Measurements from ENCODE around the gene GMPR2. TPM values are rescaled to one million over a fixed set of nuclear protein-coding genes. Genes with fewer than 3 reads are reported as not detected.

Gene GMPR2
- total and polyA plus RNA-seq, 2 of the 13 experiments (the other 11 are each of a cell fraction or from before 2014, with no cell fraction given): 210 to 273 TPM

DNA sequence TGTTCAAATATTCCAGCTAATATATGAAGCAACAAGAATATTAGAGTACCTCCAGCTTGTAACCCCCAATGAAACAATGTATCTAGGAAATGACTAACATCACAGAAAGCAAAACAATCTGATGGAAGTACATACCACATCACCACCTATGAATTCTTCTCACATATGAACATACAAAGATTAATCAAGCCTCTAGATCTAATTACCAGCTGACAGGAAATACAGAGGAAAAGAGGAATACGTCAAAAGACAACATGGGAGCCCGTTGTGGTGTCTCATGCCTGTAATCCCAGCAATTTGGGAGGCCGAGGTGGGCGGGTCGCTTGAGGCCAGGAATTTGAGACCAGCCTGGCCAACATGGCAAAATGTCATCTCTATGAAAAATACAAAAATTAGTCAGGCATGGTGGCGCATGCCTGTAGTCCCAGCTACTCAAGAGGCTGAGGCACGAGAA is 8.1 kb upstream of the GMPR2 start:
- TF ChIP-seq, protein P1, sequence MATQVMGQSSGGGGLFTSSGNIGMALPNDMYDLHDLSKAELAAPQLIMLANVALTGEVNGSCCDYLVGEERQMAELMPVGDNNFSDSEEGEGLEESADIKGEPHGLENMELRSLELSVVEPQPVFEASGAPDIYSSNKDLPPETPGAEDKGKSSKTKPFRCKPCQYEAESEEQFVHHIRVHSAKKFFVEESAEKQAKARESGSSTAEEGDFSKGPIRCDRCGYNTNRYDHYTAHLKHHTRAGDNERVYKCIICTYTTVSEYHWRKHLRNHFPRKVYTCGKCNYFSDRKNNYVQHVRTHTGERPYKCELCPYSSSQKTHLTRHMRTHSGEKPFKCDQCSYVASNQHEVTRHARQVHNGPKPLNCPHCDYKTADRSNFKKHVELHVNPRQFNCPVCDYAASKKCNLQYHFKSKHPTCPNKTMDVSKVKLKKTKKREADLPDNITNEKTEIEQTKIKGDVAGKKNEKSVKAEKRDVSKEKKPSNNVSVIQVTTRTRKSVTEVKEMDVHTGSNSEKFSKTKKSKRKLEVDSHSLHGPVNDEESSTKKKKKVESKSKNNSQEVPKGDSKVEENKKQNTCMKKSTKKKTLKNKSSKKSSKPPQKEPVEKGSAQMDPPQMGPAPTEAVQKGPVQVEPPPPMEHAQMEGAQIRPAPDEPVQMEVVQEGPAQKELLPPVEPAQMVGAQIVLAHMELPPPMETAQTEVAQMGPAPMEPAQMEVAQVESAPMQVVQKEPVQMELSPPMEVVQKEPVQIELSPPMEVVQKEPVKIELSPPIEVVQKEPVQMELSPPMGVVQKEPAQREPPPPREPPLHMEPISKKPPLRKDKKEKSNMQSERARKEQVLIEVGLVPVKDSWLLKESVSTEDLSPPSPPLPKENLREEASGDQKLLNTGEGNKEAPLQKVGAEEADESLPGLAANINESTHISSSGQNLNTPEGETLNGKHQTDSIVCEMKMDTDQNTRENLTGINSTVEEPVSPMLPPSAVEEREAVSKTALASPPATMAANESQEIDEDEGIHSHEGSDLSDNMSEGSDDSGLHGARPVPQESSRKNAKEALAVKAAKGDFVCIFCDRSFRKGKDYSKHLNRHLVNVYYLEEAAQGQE (IDR thresholded peaks at IDR 0.05; ENCODE audit: borderline replicate concordance in 1 of 2, low read depth in 1 of 2, low read length in 2 of 2): no peak
- TF ChIP-seq ZFYVE20 (CRISPR knock-in tag; IDR thresholded peaks at IDR 0.05; ENCODE audit: borderline replicate concordance, low read depth): no peak
- no peak for TF ChIP-seq SMARCE1 (IDR thresholded peaks at IDR 0.05; ENCODE audit: borderline replicate concordance)
- no peak for TF ChIP-seq SNAI1 (CRISPR knock-in tag; IDR thresholded peaks at IDR 0.05; ENCODE audit: borderline replicate concordance)
- TF ChIP-seq, protein P2, sequence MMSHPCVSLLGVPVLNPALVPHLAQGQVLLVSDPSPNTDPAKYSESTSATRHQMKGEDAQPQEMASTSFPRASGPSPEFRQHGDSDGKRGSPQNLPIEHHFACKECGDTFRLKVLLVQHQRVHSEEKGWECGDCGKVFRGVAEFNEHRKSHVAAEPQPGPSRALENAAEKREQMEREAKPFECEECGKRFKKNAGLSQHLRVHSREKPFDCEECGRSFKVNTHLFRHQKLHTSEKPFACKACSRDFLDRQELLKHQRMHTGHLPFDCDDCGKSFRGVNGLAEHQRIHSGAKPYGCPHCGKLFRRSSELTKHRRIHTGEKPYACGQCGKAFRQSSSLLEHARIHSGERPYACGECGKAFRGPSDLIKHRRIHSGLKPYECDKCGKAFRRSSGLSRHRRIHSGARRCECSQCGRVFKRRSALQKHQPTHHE (CRISPR knock-in tag; IDR thresholded peaks at IDR 0.05; ENCODE audit: borderline replicate concordance): no peak
- no peak for TF ChIP-seq SALL1 (CRISPR knock-in tag; IDR thresholded peaks at IDR 0.05)
- TF ChIP-seq SIN3A (IDR thresholded peaks at IDR 0.05; ENCODE audit: borderline replicate concordance, low read depth, low read length): no peak
- TF ChIP-seq, protein P3, sequence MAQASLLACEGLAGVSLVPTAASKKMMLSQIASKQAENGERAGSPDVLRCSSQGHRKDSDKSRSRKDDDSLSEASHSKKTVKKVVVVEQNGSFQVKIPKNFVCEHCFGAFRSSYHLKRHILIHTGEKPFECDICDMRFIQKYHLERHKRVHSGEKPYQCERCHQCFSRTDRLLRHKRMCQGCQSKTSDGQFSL (CRISPR knock-in tag; IDR thresholded peaks at IDR 0.05): no peak
- TF ChIP-seq ARNT2 (CRISPR knock-in tag; IDR thresholded peaks at IDR 0.05; ENCODE audit: low read depth): no peak
- no peak overlapping the region for H3K4me3 ChIP-seq (replicated peaks in 1 of 3; ENCODE audit: insufficient read depth in 1 of 3, low read depth in 2 of 3, low read length in 3 of 3)
- intact Hi-C loops (cut with micrococcal nuclease; ENCODE audit: unreplicated experiment) (no loop called here), in situ Hi-C loops (cut with HindIII; ENCODE audit: extremely low pct_ligation_motif_present, low pct_unique_long_range_greater_than_20kb) (no loop called here)
- POLR2A ChIA-PET: interaction anchor here (1.1 to 4.4 kb wide), 7 partner anchors 9 to 130 kb away, joined by 3 to 21 read pairs (median 6); partner anchors contain the start of genes CHMP4A, IPO4, MDP1 and PCK2
- DNase-seq (ENCODE audit: low spot score) (no peak), FAIRE-seq (no peak), ATAC-seq (no peak)
- H3K79me2 ChIP-seq (ENCODE audit: insufficient read depth, low read length): peaks cover 74% of the 10 kb centered on the region
- no peak overlapping the region for H2AFZ ChIP-seq (ENCODE audit: low read length)
- H4K20me1 ChIP-seq (ENCODE audit: insufficient read depth, low read length): no peaks in the 10 kb centered on the region
- WGBS (ENCODE audit: low lambda C conversion rate): 96% methylated on average over 7 of the region's 7 CpGs
- H3K27ac ChIP-seq (ENCODE audit: extremely low read length, insufficient read depth, low read length): no peak overlapping the region
- no peaks in the 10 kb centered on the region for H3K27me3 ChIP-seq (ENCODE audit: control insufficient read depth in 1 of 2, insufficient read depth in 2 of 2, low read length in 2 of 2)
- CTCF ChIA-PET (ENCODE audit: low intra/inter-chr PET ratio, low total read pairs): no interaction called here
- no peak overlapping the region for H3K4me2 ChIP-seq (ENCODE audit: low read depth, low read length)
- no TSS peak for BruUV-seq (replicated peaks)
- peaks cover 18% of the 10 kb centered on the region for H3K4me1 ChIP-seq (ENCODE audit: insufficient read depth, low read length)
- no peaks in the 10 kb centered on the region for H3K9me3 ChIP-seq (ENCODE audit: low read length)
- H3K36me3 ChIP-seq (replicated peaks in 1 of 2; ENCODE audit: control insufficient read depth in 1 of 2, insufficient read depth in 2 of 2, low read length in 2 of 2): peaks cover 1 to 16% of the 10 kb centered on the region in 2 experiments; a peak in 2 of 5 replicates
- no peak overlapping the region for H3K9ac ChIP-seq (ENCODE audit: insufficient read depth, low read depth, low read length)
